ENCODE measurements around the gene SPPL2B. TPM values are rescaled to one million over a fixed set of nuclear protein-coding genes. Genes with fewer than 3 reads are reported as not detected.

Gene SPPL2B
- total and polyA plus RNA-seq, 9 of the 15 experiments (the other 6 are each of a cell fraction or from before 2014, with no cell fraction given) = 0.20 to 81.2 (median 15.1) TPM

DNA sequence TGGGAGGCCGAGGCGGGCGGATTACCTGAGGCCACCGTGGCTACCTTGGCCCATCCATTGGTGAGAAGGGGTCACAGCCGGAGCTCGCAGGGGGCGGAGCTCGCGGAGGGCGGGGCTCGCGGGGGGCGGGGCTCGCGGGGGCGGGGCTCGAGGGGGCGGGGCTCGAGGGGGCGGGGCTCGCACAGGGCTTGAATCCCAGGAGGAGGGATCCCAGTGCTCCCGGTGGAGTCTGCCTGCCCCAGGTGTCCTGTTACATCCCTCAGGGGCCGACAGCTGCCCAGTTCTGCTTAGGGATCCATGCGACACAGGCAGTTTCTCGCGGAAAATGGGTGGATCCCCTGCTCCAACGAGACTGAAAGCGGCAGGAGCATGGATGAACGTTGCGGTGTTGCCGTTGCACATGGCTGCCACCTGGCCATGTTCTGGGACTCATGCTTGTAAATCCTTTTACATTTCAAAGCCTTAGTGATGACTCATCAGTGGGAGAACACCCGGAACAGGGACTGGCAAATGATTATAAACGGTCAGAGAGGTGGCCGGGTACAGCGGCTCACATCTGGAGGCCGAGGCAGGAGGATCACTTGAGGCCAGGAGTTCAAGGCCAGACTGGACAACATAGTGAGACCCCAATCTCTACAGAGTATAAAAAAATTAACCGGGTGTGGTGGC, 56.7 kb downstream of the SPPL2B start (continued):
- TF ChIP-seq PCBP1 (IDR thresholded peaks at IDR 0.05; ENCODE audit: low read depth, low read length, poor library complexity, severe bottlenecking) (no peak), ERF (CRISPR knock-in tag; IDR thresholded peaks at IDR 0.05) (no peak), IRF1 (CRISPR knock-in tag; IDR thresholded peaks at IDR 0.05; ENCODE audit: borderline replicate concordance) (no peak), ATF2 (CRISPR knock-in tag; IDR thresholded peaks at IDR 0.05) (no peak), CEBPG (CRISPR knock-in tag; IDR thresholded peaks at IDR 0.05) (0 out of 2 replicates have a peak, but pooled peaks have one; percentile 9), CEBPG (tag; conservative IDR thresholded peaks at IDR 0.05 in 1 of 2, IDR thresholded peaks at IDR 0.05 in 1 of 2) (no peak), PBX2 (CRISPR knock-in tag; IDR thresholded peaks at IDR 0.05; ENCODE audit: low read depth) (no peak), PBX2 (tag; conservative IDR thresholded peaks at IDR 0.05; ENCODE audit: low read depth) (no peak), ZBED1 (IDR thresholded peaks at IDR 0.05) (no peak), E2F3 (CRISPR knock-in tag; IDR thresholded peaks at IDR 0.05) (no peak), ZNF3 (CRISPR knock-in tag; IDR thresholded peaks at IDR 0.05) (no peak), ZNF253 (CRISPR knock-in tag; conservative IDR thresholded peaks at IDR 0.05) (no peak), NCOR1 (IDR thresholded peaks at IDR 0.05) (no peak), NFATC3 (IDR thresholded peaks at IDR 0.05) (0 out of 2 replicates have a peak, but pooled peaks have one; percentile 42)
- TF ChIP-seq, protein P1, sequence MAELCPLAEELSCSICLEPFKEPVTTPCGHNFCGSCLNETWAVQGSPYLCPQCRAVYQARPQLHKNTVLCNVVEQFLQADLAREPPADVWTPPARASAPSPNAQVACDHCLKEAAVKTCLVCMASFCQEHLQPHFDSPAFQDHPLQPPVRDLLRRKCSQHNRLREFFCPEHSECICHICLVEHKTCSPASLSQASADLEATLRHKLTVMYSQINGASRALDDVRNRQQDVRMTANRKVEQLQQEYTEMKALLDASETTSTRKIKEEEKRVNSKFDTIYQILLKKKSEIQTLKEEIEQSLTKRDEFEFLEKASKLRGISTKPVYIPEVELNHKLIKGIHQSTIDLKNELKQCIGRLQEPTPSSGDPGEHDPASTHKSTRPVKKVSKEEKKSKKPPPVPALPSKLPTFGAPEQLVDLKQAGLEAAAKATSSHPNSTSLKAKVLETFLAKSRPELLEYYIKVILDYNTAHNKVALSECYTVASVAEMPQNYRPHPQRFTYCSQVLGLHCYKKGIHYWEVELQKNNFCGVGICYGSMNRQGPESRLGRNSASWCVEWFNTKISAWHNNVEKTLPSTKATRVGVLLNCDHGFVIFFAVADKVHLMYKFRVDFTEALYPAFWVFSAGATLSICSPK (IDR thresholded peaks at IDR 0.05; ENCODE audit: borderline replicate concordance) = peak; percentile 55; the same call in 1 of the 2 replicates
- TF ChIP-seq, protein P2, sequence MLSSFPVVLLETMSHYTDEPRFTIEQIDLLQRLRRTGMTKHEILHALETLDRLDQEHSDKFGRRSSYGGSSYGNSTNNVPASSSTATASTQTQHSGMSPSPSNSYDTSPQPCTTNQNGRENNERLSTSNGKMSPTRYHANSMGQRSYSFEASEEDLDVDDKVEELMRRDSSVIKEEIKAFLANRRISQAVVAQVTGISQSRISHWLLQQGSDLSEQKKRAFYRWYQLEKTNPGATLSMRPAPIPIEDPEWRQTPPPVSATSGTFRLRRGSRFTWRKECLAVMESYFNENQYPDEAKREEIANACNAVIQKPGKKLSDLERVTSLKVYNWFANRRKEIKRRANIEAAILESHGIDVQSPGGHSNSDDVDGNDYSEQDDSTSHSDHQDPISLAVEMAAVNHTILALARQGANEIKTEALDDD (IDR thresholded peaks at IDR 0.05) = no peak
- TF ChIP-seq, protein P3, sequence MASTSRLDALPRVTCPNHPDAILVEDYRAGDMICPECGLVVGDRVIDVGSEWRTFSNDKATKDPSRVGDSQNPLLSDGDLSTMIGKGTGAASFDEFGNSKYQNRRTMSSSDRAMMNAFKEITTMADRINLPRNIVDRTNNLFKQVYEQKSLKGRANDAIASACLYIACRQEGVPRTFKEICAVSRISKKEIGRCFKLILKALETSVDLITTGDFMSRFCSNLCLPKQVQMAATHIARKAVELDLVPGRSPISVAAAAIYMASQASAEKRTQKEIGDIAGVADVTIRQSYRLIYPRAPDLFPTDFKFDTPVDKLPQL (IDR thresholded peaks at IDR 0.05; ENCODE audit: extremely low read depth, insufficient read length) = no peak
- TF ChIP-seq, protein P4, sequence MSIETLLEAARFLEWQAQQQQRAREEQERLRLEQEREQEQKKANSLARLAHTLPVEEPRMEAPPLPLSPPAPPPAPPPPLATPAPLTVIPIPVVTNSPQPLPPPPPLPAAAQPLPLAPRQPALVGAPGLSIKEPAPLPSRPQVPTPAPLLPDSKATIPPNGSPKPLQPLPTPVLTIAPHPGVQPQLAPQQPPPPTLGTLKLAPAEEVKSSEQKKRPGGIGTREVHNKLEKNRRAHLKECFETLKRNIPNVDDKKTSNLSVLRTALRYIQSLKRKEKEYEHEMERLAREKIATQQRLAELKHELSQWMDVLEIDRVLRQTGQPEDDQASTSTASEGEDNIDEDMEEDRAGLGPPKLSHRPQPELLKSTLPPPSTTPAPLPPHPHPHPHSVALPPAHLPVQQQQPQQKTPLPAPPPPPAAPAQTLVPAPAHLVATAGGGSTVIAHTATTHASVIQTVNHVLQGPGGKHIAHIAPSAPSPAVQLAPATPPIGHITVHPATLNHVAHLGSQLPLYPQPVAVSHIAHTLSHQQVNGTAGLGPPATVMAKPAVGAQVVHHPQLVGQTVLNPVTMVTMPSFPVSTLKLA (conservative IDR thresholded peaks at IDR 0.05) = peak; percentile 90 to 96

All from K562 (cell line).